MM.1S (cell line): ENCODE measurements around the gene PRRX2.

ENCODE experiments used
- DNase-seq: peaks from one replicate; pipeline ENCODE4 v3.0.0-alpha.2; 2015
- H2AFZ ChIP-seq: fragments of 300-600 bp; sonication (generic); 2 replicates; pipeline ENCODE4 v1.6.0; 2016; ENCODE audit warnings: antibody characterized with exemption, low read length
- H3F3A ChIP-seq: fragments of 300-600 bp; sonication (generic); 2 replicates; pipeline ENCODE4 v1.6.1; 2016; ENCODE audit warnings: mild to moderate bottlenecking, antibody characterized with exemption, low read length, moderate library complexity, mixed read lengths; ENCODE audit not compliant: insufficient read depth
- H3K27ac ChIP-seq: fragments of 300-600 bp; sonication (generic); 2 replicates; pipeline ENCODE4 v1.5.1; 2016; ENCODE audit warnings: mild to moderate bottlenecking, low read length
- H3K27me3 ChIP-seq: fragments of 300-600 bp; sonication (generic); replicated peaks from 2 replicates; pipeline ENCODE4 v1.6.0; 2016; ENCODE audit warnings: low read length; ENCODE audit not compliant: insufficient read depth
- H3K36me3 ChIP-seq: fragments of 300-600 bp; sonication (generic); replicated peaks from 2 replicates; pipeline ENCODE4 v1.6.1; 2016; ENCODE audit warnings: mild to moderate bottlenecking, low read length, mixed read lengths; ENCODE audit not compliant: insufficient read depth
- H3K4me1 ChIP-seq: fragments of 300-600 bp; sonication (generic); 2 replicates; pipeline ENCODE4 v1.6.1; 2016; ENCODE audit warnings: low read length, mixed read lengths
- H3K4me2 ChIP-seq: fragments of 300-600 bp; sonication (generic); 2 replicates; pipeline ENCODE4 v1.6.0; 2016; ENCODE audit warnings: low read depth, low read length
- H3K4me3 ChIP-seq: fragments of 300-600 bp; sonication (generic); 2 replicates; pipeline ENCODE4 v1.5.1; 2016; ENCODE audit warnings: low read length, mixed read lengths
- H3K79me2 ChIP-seq: fragments of 300-600 bp; sonication (generic); 2 replicates; pipeline ENCODE4 v1.6.1; 2016; ENCODE audit warnings: mixed run types, low read length, mixed read lengths
- H3K9ac ChIP-seq: fragments of 300-600 bp; sonication (generic); 2 replicates; pipeline ENCODE4 v1.6.1; 2016; ENCODE audit warnings: low read length, mixed read lengths
- H3K9me2 ChIP-seq: fragments of 300-600 bp; sonication (generic); replicated peaks from 2 replicates; pipeline ENCODE4 v1.6.1; 2016; ENCODE audit warnings: mild to moderate bottlenecking, low read length, mixed read lengths; ENCODE audit not compliant: insufficient read depth
- H3K9me3 ChIP-seq: fragments of 300-600 bp; sonication (generic); replicated peaks from 2 replicates; pipeline ENCODE4 v1.6.1; 2016; ENCODE audit warnings: mild to moderate bottlenecking, low read length, mixed read lengths; ENCODE audit not compliant: insufficient read depth
- H4K20me1 ChIP-seq: fragments of 300-600 bp; sonication (generic); 2 replicates; pipeline ENCODE4 v1.6.1; 2016; ENCODE audit warnings: mild to moderate bottlenecking, low read length, moderate library complexity, mixed read lengths; ENCODE audit not compliant: insufficient read depth
- CTCF ChIP-seq: fragments of 300-600 bp; sonication (generic); IDR thresholded peaks from 2 replicates; pipeline ENCODE4 v1.5.1; 2016; ENCODE audit warnings: antibody characterized with exemption, low read length, mixed read lengths
- EZH2 ChIP-seq: fragments of 300-600 bp; sonication (generic); optimal IDR thresholded peaks from 2 replicates; pipeline ENCODE3; 2017; ENCODE audit warnings: low read depth, mild to moderate bottlenecking, antibody characterized with exemption, low read length, mixed read lengths
- EZH2phosphoT487 ChIP-seq: fragments of 300-600 bp; sonication (generic); IDR thresholded peaks from 2 replicates; pipeline ENCODE4 v1.6.1; 2018; ENCODE audit warnings: antibody characterized with exemption, low read length

The PRRX2 gene

GRCh38 chr9:129671519-129671918 lies 6.1 kb downstream of the PRRX2 start:
- Histone ChIP-seq H2AFZ (no peak overlapping the region), H4K20me1 (no peaks in the 10 kb centered on the region), H3K27me3 (peaks cover 93% of the 10 kb centered on the region), H3K27ac (no peak overlapping the region), H3K4me2 (no peak overlapping the region), H3K9me3 (no peaks in the 10 kb centered on the region), H3F3A (no peaks in the 10 kb centered on the region), H3K4me1 (no peaks in the 10 kb centered on the region), H3K9me2 (no peaks in the 10 kb centered on the region), H3K79me2 (no peaks in the 10 kb centered on the region), H3K9ac (no peak overlapping the region), H3K4me3 (no peak overlapping the region), H3K36me3 (no peaks in the 10 kb centered on the region)
- TF ChIP-seq EZH2 (no peak), CTCF (no peak), EZH2phosphoT487 (no peak)
- no peak for DNase-seq

- no peaks in the 10 kb centered on the region for H3F3A ChIP-seq
- no peaks in the 10 kb centered on the region for H3K9me3 ChIP-seq
- H3K4me1 ChIP-seq, result no peaks in the 10 kb centered on the region
- no peak overlapping the region for H3K27ac ChIP-seq
- H3K9me2 ChIP-seq, result no peaks in the 10 kb centered on the region
- no peaks in the 10 kb centered on the region for H3K79me2 ChIP-seq
- H3K9ac ChIP-seq, result no peak overlapping the region
- H4K20me1 ChIP-seq, result no peaks in the 10 kb centered on the region
- H3K4me2 ChIP-seq, result no peak overlapping the region
- H3K4me3 ChIP-seq, result no peak overlapping the region
- TF ChIP-seq EZH2, result no peak
- no peak for TF ChIP-seq EZH2phosphoT487
- TF ChIP-seq CTCF, result no peak
- DNase-seq, result no peak
- H3K27me3 ChIP-seq, result peaks cover 97% of the 10 kb centered on the region
- H3K36me3 ChIP-seq, result no peaks in the 10 kb centered on the region
- no peak overlapping the region for H2AFZ ChIP-seq
Measured at GRCh38 chr9:129672702-129673101, 7.3 kb downstream of the PRRX2 start.

- Histone ChIP-seq H3K36me3 (no peaks in the 10 kb centered on the region), H3K27me3 (peaks cover 97% of the 10 kb centered on the region), H3K4me2 (no peak overlapping the region), H3K9ac (no peak overlapping the region), H3K4me1 (no peaks in the 10 kb centered on the region), H3K79me2 (no peaks in the 10 kb centered on the region), H2AFZ (no peak overlapping the region), H3K9me3 (no peaks in the 10 kb centered on the region), H3K4me3 (no peak overlapping the region), H3F3A (no peaks in the 10 kb centered on the region), H3K27ac (no peak overlapping the region), H4K20me1 (no peaks in the 10 kb centered on the region), H3K9me2 (no peaks in the 10 kb centered on the region)
- no peak for DNase-seq
- no peak for TF ChIP-seq EZH2phosphoT487
- TF ChIP-seq CTCF, result no peak
- TF ChIP-seq EZH2, result no peak
Measured at GRCh38 chr9:129673602-129674001, 8.2 kb downstream of the PRRX2 start.
